Endothelial cell of umbilical vein (primary cell): ENCODE measurements around the gene MED1.

ENCODE experiments used
- EZH2 ChIP-seq: IDR thresholded peaks from 2 replicates; pipeline ENCODE4 v1.6.1; 2012; ENCODE audit warnings: borderline replicate concordance, low read depth, mild to moderate bottlenecking, moderate library complexity, low read length, inconsistent platforms; ENCODE audit not compliant: severe bottlenecking
- JUN ChIP-seq: IDR thresholded peaks from 2 replicates; pipeline ENCODE4 v1.6.1; 2011; ENCODE audit warnings: borderline replicate concordance, low read depth; ENCODE audit not compliant: insufficient read length, insufficient read depth
- POLR2A ChIP-seq: IDR thresholded peaks from 2 replicates; pipeline ENCODE4 v1.6.1; 2012; ENCODE audit warnings: low read depth, mild to moderate bottlenecking, control low read depth, low read length
- POLR2AphosphoS5 ChIP-seq: IDR thresholded peaks from 2 replicates; pipeline ENCODE4 v1.6.1; 2012; ENCODE audit warnings: low read depth, mild to moderate bottlenecking, control low read depth, low read length, moderate library complexity; ENCODE audit not compliant: insufficient read depth
- TF ChIP-seq, protein P1 (sequence below), 2 donors: IDR thresholded peaks; 1 replicate in 1 of 2; 2 replicates in 1 of 2; pipeline ENCODE4 v1.5.1; 2011; ENCODE audit warnings: low read length in 2 of 2, mild to moderate bottlenecking in 2 of 2, moderate library complexity in 2 of 2, control low read depth in 1 of 2, inconsistent platforms in 1 of 2, low read depth in 1 of 2; ENCODE audit not compliant: insufficient read depth in 1 of 2; ENCODE audit errors: extremely low read depth in 1 of 2

GRCh38 chr17:39391448-39391847 lies 59.6 kb downstream of the MED1 start:
- TF ChIP-seq, protein P1, sequence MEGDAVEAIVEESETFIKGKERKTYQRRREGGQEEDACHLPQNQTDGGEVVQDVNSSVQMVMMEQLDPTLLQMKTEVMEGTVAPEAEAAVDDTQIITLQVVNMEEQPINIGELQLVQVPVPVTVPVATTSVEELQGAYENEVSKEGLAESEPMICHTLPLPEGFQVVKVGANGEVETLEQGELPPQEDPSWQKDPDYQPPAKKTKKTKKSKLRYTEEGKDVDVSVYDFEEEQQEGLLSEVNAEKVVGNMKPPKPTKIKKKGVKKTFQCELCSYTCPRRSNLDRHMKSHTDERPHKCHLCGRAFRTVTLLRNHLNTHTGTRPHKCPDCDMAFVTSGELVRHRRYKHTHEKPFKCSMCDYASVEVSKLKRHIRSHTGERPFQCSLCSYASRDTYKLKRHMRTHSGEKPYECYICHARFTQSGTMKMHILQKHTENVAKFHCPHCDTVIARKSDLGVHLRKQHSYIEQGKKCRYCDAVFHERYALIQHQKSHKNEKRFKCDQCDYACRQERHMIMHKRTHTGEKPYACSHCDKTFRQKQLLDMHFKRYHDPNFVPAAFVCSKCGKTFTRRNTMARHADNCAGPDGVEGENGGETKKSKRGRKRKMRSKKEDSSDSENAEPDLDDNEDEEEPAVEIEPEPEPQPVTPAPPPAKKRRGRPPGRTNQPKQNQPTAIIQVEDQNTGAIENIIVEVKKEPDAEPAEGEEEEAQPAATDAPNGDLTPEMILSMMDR (IDR thresholded peaks at IDR 0.05; ENCODE audit: extremely low read depth in 1 of 2, insufficient read depth in 1 of 2, low read depth in 1 of 2, low read length in 2 of 2), result no peak
- TF ChIP-seq POLR2A, result no peak
- no peak for TF ChIP-seq JUN
- TF ChIP-seq EZH2, result no peak
- no peak for TF ChIP-seq POLR2AphosphoS5
